GM12892 (cell line): ENCODE results near the gene GSN.

ENCODE experiments used
- POLR2A ChIP-seq: IDR thresholded peaks from 2 replicates; pipeline ENCODE4 v1.6.1; 2011; ENCODE audit warnings: low read depth, low read length, control low read depth
- POLR2AphosphoS5 ChIP-seq: IDR thresholded peaks from 2 replicates; pipeline ENCODE4 v1.6.1; 2011; ENCODE audit warnings: low read depth, low read length, control low read depth
- TAF1 ChIP-seq: IDR thresholded peaks from 2 replicates; pipeline ENCODE4 v1.6.1; 2011; ENCODE audit warnings: low read depth, mild to moderate bottlenecking, control low read depth, low read length, borderline replicate concordance

DNA sequence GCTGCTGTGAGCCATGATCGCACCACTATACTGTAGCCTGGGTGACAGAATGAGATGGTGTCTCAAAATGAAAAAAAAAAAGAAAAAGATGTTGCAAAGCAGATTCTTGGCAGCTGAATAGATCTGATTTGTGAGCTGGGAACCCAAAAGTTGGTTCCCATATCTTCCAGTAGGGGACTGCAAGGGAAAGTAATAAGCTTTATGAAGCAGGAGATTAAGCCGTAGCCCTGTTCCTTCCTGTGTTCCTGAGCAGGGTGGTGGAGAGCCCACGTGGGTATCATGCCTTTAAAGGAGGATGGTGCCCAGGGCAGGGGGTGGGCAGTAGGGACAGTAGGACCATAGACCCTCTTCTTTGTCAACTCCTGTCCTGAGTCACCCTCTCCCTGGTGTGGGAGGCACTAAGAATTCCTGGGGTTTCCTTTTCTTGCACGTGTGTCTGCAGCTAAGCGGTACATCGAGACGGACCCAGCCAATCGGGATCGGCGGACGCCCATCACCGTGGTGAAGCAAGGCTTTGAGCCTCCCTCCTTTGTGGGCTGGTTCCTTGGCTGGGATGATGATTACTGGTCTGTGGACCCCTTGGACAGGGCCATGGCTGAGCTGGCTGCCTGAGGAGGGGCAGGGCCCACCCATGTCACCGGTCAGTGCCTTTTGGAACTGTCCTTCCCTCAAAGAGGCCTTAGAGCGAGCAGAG lies 64.2 kb downstream of the GSN start:
- TF ChIP-seq POLR2A (no peak), POLR2AphosphoS5 (no peak), TAF1 (no peak)
